CD4-positive, alpha-beta T cell (primary cell): Measurements from ENCODE around the gene ADGRL3. TPM values are rescaled to one million over a fixed set of nuclear protein-coding genes. Genes with fewer than 3 reads are reported as not detected.

Source experiments
- ATAC-seq: fragments of 200-7000 bp; cut with Tn5 transposase; one replicate; pipeline ENCODE4 v1.10.0; 2022; ENCODE audit warnings: mild to moderate bottlenecking; ENCODE audit not compliant: poor library complexity
- CTCF ChIA-PET: fragments of 350-600 bp; sonication (Branson Sonifier 250); formaldehyde crosslinking; loops from one replicate; lab custom pipeline; 2021; ENCODE audit warnings: antibody characterized with exemption, inconsistent platforms; lab: Charles Lee
- POLR2A ChIA-PET: fragments of 350-600 bp; sonication (Branson Sonifier 250); formaldehyde crosslinking; loops from one replicate; lab custom pipeline; 2021; ENCODE audit warnings: antibody characterized with exemption, inconsistent platforms; lab: Charles Lee
- DNase-seq, 14 experiments: peaks; one replicate each; pipeline ENCODE4 v3.0.0-alpha.2; 2013 to 2020; ENCODE audit warnings: mixed read lengths in 2 of 14
- H3K27ac ChIP-seq, 2 donors: one replicate each; pipeline versions ENCODE4 v1.5.1 to v1.7.0; 2013; ENCODE audit warnings: low read length in 2 of 2, low read depth in 1 of 2, mild to moderate bottlenecking in 1 of 2
- H3K27me3 ChIP-seq, 2 experiments: 1 replicate in 1 of 2; 2 replicates in 1 of 2; pipeline versions ENCODE4 v1.6.1 to v1.7.0; 2013; ENCODE audit warnings: low read length in 2 of 2, control low read depth in 1 of 2, mild to moderate bottlenecking in 1 of 2, moderate library complexity in 1 of 2; ENCODE audit not compliant: insufficient read depth in 2 of 2, control insufficient read depth in 1 of 2
- H3K36me3 ChIP-seq: one replicate; pipeline ENCODE4 v1.6.1; 2013; ENCODE audit warnings: low read length, control low read depth; ENCODE audit not compliant: insufficient read depth
- H3K4me1 ChIP-seq: one replicate; pipeline ENCODE4 v1.6.1; 2013; ENCODE audit warnings: low read length, control low read depth; ENCODE audit not compliant: insufficient read depth
- H3K4me3 ChIP-seq: one replicate; pipeline ENCODE4 v1.5.1; 2013; ENCODE audit warnings: mild to moderate bottlenecking, low read length, moderate library complexity
- H3K9me3 ChIP-seq, 2 experiments: 1 replicate in 1 of 2; 2 replicates in 1 of 2; pipeline versions ENCODE4 v1.6.1 to v1.7.0; 2013; ENCODE audit warnings: low read length in 2 of 2, mild to moderate bottlenecking in 2 of 2, control low read depth in 1 of 2, moderate library complexity in 1 of 2; ENCODE audit not compliant: control insufficient read depth in 1 of 2, insufficient read depth in 1 of 2
- H3K27ac Mint-ChIP-seq: one replicate; pipeline ENCODE4 v1.8.0; 2020; ENCODE audit warnings: mixed read lengths
- H3K27me3 Mint-ChIP-seq: one replicate; pipeline ENCODE4 v1.8.0; 2021; ENCODE audit warnings: mixed read lengths
- H3K36me3 Mint-ChIP-seq: one replicate; pipeline ENCODE4 v1.8.0; 2021; ENCODE audit warnings: low read depth, mixed read lengths
- H3K4me1 Mint-ChIP-seq: one replicate; pipeline ENCODE4 v1.8.0; 2021; ENCODE audit warnings: low read depth, mixed read lengths
- H3K4me3 Mint-ChIP-seq: one replicate; pipeline ENCODE4 v1.8.0; 2020; ENCODE audit warnings: mild to moderate bottlenecking, mixed read lengths
- H3K9me3 Mint-ChIP-seq: one replicate; pipeline ENCODE4 v1.8.0; 2020; ENCODE audit warnings: mixed read lengths
- CTCF ChIP-seq: fragments of 200-600 bp; IDR thresholded peaks from one replicate; pipeline ENCODE4 v1.8.0; 2022; ENCODE audit warnings: antibody characterized with exemption, mild to moderate bottlenecking
- intact Hi-C, 2 experiments: fragments of 100-400 bp; cut with DNase I in 1 of 2; cut with micrococcal nuclease in 1 of 2; formaldehyde crosslinking; loops; one replicate each; pipeline versions ENCODE4 v1.15.1 to v1.9.0; 2023 to 2025; cut with DNase I, micrococcal nuclease
- total RNA-seq, 174 experiments: library from RNA in 2 of 174; stranded (reverse) in 2 of 174; gene quantifications; one replicate each; pipeline ENCODE4 v1.2.3 and lab custom pipeline; 2021 to 2026

The ADGRL3 gene
- total RNA-seq, 2 experiments from 2014 or later = not detected

GRCh38 chr4:61890321-61890720 is 690.2 kb downstream of the ADGRL3 start:
- H3K36me3 Mint-ChIP-seq = no peaks in the 10 kb centered on the region
- ChIA-PET CTCF (interaction anchor here (1.5 kb wide), 1 partner anchor 12 kb away, joined by 3 read pairs; no protein-coding TSS in a partner anchor), POLR2A (no interaction called here)
- H3K4me1 ChIP-seq = no peaks in the 10 kb centered on the region
- peaks cover 14% of the 10 kb centered on the region for H3K9me3 Mint-ChIP-seq
- H3K36me3 ChIP-seq = no peaks in the 10 kb centered on the region
- peaks cover 3 to 4% of the 10 kb centered on the region in 2 experiments for H3K9me3 ChIP-seq
- H3K4me3 ChIP-seq = no peak overlapping the region
- intact Hi-C loops = no loop called here
- no peak overlapping the region for H3K27ac ChIP-seq
- ATAC-seq = no peak
- no peaks in the 10 kb centered on the region for H3K27me3 Mint-ChIP-seq
- H3K4me1 Mint-ChIP-seq = no peaks in the 10 kb centered on the region
- no peak overlapping the region for H3K27ac Mint-ChIP-seq
- H3K4me3 Mint-ChIP-seq = no peak overlapping the region
- DNase-seq = no peak
- TF ChIP-seq CTCF = no peak
- no peaks in the 10 kb centered on the region for H3K27me3 ChIP-seq

GRCh38 chr4:61891953-61892352 is 691.8 kb downstream of the ADGRL3 start:
- Mint-ChIP-seq H3K4me1 (no peaks in the 10 kb centered on the region), H3K27ac (no peak overlapping the region), H3K4me3 (no peak overlapping the region), H3K27me3 (no peaks in the 10 kb centered on the region), H3K36me3 (no peaks in the 10 kb centered on the region), H3K9me3 (peaks cover 17% of the 10 kb centered on the region)
- Histone ChIP-seq H3K4me3 (no peak overlapping the region), H3K27me3 (no peaks in the 10 kb centered on the region), H3K4me1 (no peaks in the 10 kb centered on the region), H3K27ac (no peak overlapping the region), H3K36me3 (no peaks in the 10 kb centered on the region), H3K9me3 (peaks cover 3 to 4% of the 10 kb centered on the region in 2 experiments)
- intact Hi-C loops = no loop called here
- ChIA-PET POLR2A (no interaction called here), CTCF (no interaction called here)
- ATAC-seq = no peak
- no peak for TF ChIP-seq CTCF
- no peak for DNase-seq

GRCh38 chr4:61896634-61897033 is 696.5 kb downstream of the ADGRL3 start:
- H3K27me3 ChIP-seq = no peaks in the 10 kb centered on the region
- POLR2A ChIA-PET = no interaction called here
- DNase-seq = no peak

More at GRCh38 chr4:61896634-61897033, 696.5 kb downstream of the ADGRL3 start:
- Mint-ChIP-seq H3K4me3 (no peak overlapping the region), H3K9me3 (peaks cover 12% of the 10 kb centered on the region), H3K4me1 (no peaks in the 10 kb centered on the region), H3K27ac (no peak overlapping the region), H3K27me3 (no peaks in the 10 kb centered on the region), H3K36me3 (no peaks in the 10 kb centered on the region)
- ATAC-seq = no peak
- H3K4me3 ChIP-seq = no peak overlapping the region
- intact Hi-C loops = no loop called here
- H3K36me3 ChIP-seq = no peaks in the 10 kb centered on the region
- H3K4me1 ChIP-seq = no peaks in the 10 kb centered on the region
- H3K9me3 ChIP-seq = peaks cover 0 to 4% of the 10 kb centered on the region in 2 experiments
- CTCF ChIA-PET = no interaction called here
- no peak for TF ChIP-seq CTCF
- no peak overlapping the region for H3K27ac ChIP-seq
